Bronchial epithelial cell (primary cell): ENCODE measurements around the gene PHC2. TPM values are rescaled to one million over a fixed set of nuclear protein-coding genes. Genes with fewer than 3 reads are reported as not detected.

Experiments used
- DNase-seq: peaks from one replicate; pipeline ENCODE4 v3.0.0-alpha.2; 2010; ENCODE audit warnings: low read depth
- FAIRE-seq: peaks from 2 replicates; lab custom pipeline; 2011; peaks lifted over from hg19 to GRCh38; lab: Jason Lieb, UNC
- H3K27me3 ChIP-seq: 2 replicates; pipeline ENCODE4 v1.5.1; 2011; ENCODE audit warnings: low read length; ENCODE audit not compliant: control insufficient read depth, insufficient read depth
- H3K36me3 ChIP-seq: 2 replicates; pipeline ENCODE4 v1.5.1; 2011; ENCODE audit warnings: low read length; ENCODE audit not compliant: control insufficient read depth, insufficient read depth
- H3K4me3 ChIP-seq: 2 replicates; pipeline ENCODE4 v1.5.1; 2011; ENCODE audit warnings: mild to moderate bottlenecking, low read depth, low read length, control low read depth
- total RNA-seq: library from RNA; depleted of rRNA; stranded (reverse); fragments of >200 nt; gene quantifications from 2 replicates; pipeline ENCODE4 v1.2.1, GENCODE V29; 2014
- TF ChIP-seq, protein P1 (sequence below): IDR thresholded peaks from 2 replicates; pipeline ENCODE4 v1.5.1; 2011; ENCODE audit warnings: mild to moderate bottlenecking, moderate library complexity, low read length, control low read depth, inconsistent platforms; ENCODE audit not compliant: insufficient read depth, severe bottlenecking

The PHC2 gene
- total RNA-seq, 1 donor from 2014 or later, result 32.1 TPM

DNA sequence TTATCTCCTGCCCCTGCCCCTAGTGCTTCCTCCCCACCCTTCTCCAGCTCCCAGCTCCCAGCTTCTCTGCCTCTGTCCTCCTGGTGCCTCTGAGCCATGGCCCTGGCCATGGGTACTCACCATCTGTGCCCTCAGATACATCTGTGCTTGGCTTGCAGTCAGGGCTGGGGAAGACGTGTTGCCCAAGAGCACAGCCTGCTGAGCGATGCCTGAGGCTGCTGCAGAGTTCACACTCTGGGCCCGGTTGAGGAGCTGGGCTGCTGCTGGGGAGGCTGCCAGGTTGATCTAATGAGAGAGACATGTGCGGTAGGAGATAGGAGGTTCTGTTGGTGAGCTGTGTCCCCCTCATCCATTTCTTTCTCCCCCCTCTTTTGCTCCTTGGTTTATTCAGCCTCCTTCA, 60.6 kb downstream of the PHC2 start:
- Histone ChIP-seq H3K4me3 (no peak overlapping the region), H3K27me3 (no peaks in the 10 kb centered on the region), H3K36me3 (no peaks in the 10 kb centered on the region)
- FAIRE-seq (no peak), DNase-seq (no peak)
- TF ChIP-seq, protein P1, sequence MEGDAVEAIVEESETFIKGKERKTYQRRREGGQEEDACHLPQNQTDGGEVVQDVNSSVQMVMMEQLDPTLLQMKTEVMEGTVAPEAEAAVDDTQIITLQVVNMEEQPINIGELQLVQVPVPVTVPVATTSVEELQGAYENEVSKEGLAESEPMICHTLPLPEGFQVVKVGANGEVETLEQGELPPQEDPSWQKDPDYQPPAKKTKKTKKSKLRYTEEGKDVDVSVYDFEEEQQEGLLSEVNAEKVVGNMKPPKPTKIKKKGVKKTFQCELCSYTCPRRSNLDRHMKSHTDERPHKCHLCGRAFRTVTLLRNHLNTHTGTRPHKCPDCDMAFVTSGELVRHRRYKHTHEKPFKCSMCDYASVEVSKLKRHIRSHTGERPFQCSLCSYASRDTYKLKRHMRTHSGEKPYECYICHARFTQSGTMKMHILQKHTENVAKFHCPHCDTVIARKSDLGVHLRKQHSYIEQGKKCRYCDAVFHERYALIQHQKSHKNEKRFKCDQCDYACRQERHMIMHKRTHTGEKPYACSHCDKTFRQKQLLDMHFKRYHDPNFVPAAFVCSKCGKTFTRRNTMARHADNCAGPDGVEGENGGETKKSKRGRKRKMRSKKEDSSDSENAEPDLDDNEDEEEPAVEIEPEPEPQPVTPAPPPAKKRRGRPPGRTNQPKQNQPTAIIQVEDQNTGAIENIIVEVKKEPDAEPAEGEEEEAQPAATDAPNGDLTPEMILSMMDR, result no peak

DNA sequence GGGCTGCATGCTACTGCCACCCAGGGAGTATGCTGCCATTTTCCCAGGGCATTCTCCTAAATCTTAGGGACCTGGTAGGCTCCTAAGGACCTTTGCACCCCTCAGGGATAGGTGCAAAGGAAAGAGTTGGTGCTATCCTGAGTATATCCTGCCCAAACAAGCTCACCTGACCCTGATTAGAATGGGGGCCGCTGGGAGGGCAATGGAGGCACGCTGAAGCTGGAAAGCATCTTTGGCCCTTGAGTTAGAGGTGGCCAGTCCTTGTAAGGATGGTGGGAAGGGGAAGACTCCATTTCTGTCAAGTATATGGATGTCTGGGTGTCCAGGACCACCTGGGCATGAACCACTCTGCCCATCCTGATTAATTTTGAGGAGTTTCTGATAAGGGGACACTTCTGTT, 61.1 kb downstream of the PHC2 start:
- no peaks in the 10 kb centered on the region for H3K27me3 ChIP-seq

DNA sequence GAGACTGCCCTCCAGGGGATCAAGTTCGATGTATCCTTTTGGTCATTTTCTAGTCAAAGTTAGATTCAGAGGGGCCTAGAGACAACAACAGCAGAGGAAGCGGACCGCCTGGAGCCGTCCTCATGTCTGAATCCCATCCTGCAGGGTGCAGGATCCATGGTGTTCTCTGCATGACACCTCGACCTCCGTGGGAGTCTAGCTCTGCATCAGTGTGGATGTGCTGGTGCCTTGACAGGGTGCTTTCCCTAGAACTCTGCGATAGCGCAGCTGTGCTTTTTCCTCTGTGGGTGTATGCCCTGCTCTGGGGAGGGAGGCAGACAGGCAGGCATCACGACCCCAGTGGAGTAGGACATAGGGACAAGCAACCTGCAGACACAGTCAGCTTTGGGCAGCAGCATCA, 61.8 kb downstream of the PHC2 start:
- no peaks in the 10 kb centered on the region for H3K36me3 ChIP-seq
- DNase-seq (no peak), FAIRE-seq (peak; percentile 89)
- H3K27me3 ChIP-seq, result no peaks in the 10 kb centered on the region
- no peak overlapping the region for H3K4me3 ChIP-seq
- TF ChIP-seq, protein P1, result no peak

More for the DNA sequence above, 61.1 kb downstream of the PHC2 start:
- DNase-seq (no peak), FAIRE-seq (no peak)
- Histone ChIP-seq H3K36me3 (no peaks in the 10 kb centered on the region), H3K4me3 (no peak overlapping the region)
- TF ChIP-seq, protein P1, result no peak

DNA sequence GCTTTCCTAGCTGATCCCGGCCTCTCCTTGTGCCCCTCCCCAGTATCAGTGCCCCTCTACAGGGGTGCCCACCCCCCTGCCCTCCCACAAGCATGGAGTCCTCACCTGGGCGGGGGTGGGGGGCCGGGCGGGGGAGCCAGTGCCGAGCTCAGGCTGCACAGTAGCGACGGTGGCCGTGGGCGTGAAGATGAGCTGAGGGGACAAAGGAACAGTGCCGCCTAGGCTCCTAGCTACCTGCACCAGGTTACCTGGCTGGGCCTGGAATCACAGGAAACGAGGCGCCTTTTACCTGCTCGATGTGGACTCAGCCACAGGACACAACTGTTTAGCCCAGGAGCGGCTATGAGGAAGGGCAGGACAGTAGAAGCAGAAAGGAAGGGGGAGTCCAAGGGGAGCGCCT, 62.5 kb downstream of the PHC2 start:
- TF ChIP-seq, protein P1, result no peak
- Histone ChIP-seq H3K4me3 (no peak overlapping the region), H3K27me3 (no peaks in the 10 kb centered on the region), H3K36me3 (no peaks in the 10 kb centered on the region)
- no peak for DNase-seq
- no peak for FAIRE-seq

DNA sequence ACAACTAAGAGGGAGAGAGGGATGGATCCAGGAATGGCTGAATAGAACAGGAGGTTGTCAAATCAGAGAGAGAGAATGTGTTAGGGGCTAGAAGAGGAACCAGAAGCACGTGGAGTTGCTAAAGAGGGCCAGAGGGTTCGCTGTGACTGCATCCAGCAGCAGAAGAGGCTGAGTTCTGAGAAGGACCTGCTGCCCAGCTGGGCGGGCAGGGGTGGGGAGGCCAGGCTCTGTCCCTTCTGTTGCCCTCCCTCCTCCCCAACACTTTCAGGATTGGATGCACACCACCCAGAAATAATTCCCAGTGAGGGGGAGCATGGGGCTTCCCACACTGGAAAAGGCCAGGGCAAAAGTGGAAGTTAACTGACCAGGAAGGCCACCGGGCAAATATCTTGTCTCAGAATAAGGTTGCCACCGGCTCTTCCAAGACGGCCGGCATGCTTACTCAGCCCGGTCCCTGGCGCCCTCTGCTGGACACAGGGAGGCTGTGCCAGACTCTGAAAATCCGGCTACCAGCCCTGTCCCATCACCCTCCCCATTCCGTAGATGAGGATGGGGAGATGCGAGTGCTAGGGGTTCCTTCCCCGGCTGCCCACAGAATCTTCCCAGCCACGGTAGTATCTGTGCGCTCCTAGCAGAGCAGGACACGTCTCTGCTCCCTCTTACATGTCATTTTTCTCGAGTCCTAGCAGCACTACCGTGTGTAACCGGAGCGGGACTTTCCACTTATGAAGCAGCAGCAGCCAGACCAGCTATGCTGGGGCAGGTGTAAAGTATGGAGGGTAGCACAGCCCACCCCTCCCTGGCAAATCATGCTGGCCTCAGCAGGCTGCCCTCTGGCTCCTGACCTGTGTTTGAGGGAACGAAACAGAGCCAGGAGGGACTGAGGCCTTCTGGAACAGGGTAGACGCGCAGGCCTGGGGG, 63.1 kb downstream of the PHC2 start:
- DNase-seq, result peak; percentile 58
- Histone ChIP-seq H3K27me3 (no peaks in the 10 kb centered on the region), H3K36me3 (no peaks in the 10 kb centered on the region), H3K4me3 (no peak overlapping the region)
- TF ChIP-seq, protein P1, result peak; percentile 98
- FAIRE-seq, result no peak
